ENCODE data around the gene CDH5. TPM values are rescaled to one million over a fixed set of nuclear protein-coding genes. Genes with fewer than 3 reads are reported as not detected.

The CDH5 gene
- total and polyA plus RNA-seq, 2 of the 13 experiments (the other 11 are each of a cell fraction or from before 2014, with no cell fraction given) = 0.71 to 1.1 TPM

DNA sequence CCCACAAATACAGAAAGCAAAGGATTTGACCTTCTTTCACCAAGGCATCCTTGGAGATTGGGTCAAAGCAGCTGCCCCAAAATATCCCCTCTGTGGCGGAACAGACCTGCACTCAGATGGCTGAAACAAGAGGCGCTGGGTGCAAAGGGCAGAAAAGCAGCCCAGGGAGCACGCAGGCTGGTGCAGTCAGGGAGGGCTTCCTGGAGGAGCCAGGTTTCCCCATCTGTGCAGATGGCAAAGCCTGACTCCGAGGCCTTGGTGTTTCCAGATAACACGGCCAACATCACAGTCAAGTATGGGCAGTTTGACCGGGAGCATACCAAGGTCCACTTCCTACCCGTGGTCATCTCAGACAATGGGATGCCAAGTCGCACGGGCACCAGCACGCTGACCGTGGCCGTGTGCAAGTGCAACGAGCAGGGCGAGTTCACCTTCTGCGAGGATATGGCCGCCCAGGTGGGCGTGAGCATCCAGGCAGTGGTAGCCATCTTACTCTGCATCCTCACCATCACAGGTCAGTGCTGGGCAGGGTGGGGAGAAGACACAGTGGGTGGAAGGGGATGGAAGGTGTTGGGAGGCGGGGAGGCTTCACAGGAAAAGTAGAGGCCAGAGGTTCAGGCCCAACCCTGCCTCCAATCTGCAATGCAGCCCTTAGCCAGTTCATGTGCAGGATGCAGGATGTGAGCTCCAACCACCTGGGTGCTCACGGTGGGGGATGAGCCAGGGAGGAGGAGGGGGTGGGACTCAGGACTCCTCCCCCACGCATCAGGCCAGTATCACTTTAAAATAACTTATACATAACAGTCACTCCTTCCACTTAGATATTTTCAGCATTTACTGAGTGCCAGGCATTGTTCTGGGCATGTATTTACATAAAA lies 34.3 kb downstream of the CDH5 start:
- Histone ChIP-seq H3K27ac (ENCODE audit: extremely low read length, insufficient read depth, low read length) (no peak overlapping the region), H2AFZ (ENCODE audit: low read length) (no peak overlapping the region), H3K27me3 (ENCODE audit: control insufficient read depth in 1 of 2, insufficient read depth in 2 of 2, low read length in 2 of 2) (no peaks in the 10 kb centered on the region), H3K79me2 (ENCODE audit: insufficient read depth, low read length) (no peaks in the 10 kb centered on the region), H3K9me3 (ENCODE audit: low read length) (no peaks in the 10 kb centered on the region), H3K4me2 (ENCODE audit: low read depth, low read length) (no peak overlapping the region), H3K4me1 (ENCODE audit: insufficient read depth, low read length) (peaks cover 12% of the 10 kb centered on the region), H3K4me3 (replicated peaks in 1 of 3; ENCODE audit: insufficient read depth in 1 of 3, low read depth in 2 of 3, low read length in 3 of 3) (no peak overlapping the region), H4K20me1 (ENCODE audit: insufficient read depth, low read length) (no peaks in the 10 kb centered on the region), H3K9ac (ENCODE audit: insufficient read depth, low read depth, low read length) (no peak overlapping the region), H3K36me3 (replicated peaks in 1 of 2; ENCODE audit: control insufficient read depth in 1 of 2, insufficient read depth in 2 of 2, low read length in 2 of 2) (no peaks in the 10 kb centered on the region)
- WGBS (ENCODE audit: low lambda C conversion rate) = 62% methylated on average over 17 of the region's 20 CpGs
- ATAC-seq (no peak), FAIRE-seq (no peak), DNase-seq (ENCODE audit: low spot score) (no peak)
- no TSS peak for BruUV-seq (replicated peaks)
- ChIA-PET POLR2A (no interaction called here), CTCF (ENCODE audit: low intra/inter-chr PET ratio, low total read pairs) (no interaction called here)
- in situ Hi-C loops (cut with HindIII; ENCODE audit: extremely low pct_ligation_motif_present, low pct_unique_long_range_greater_than_20kb) (loop anchor here (25.0 kb wide), 1 partner anchor 462 kb away; no protein-coding TSS in a partner anchor), intact Hi-C loops (cut with micrococcal nuclease; ENCODE audit: unreplicated experiment) (no loop called here)
- TF ChIP-seq HNF4A (CRISPR knock-in tag; IDR thresholded peaks at IDR 0.05) (peak; percentile 13; the same call in 1 of the 2 replicates), NFIB (CRISPR knock-in tag; IDR thresholded peaks at IDR 0.05; ENCODE audit: borderline replicate concordance) (no peak), SCMH1 (CRISPR knock-in tag; IDR thresholded peaks at IDR 0.05; ENCODE audit: borderline replicate concordance) (no peak), ZNF841 (CRISPR knock-in tag; IDR thresholded peaks at IDR 0.05; ENCODE audit: borderline replicate concordance) (no peak), ZNF543 (CRISPR knock-in tag; IDR thresholded peaks at IDR 0.05) (no peak), TEF (CRISPR knock-in tag; IDR thresholded peaks at IDR 0.05) (no peak), ELF4 (CRISPR knock-in tag; IDR thresholded peaks at IDR 0.05; ENCODE audit: borderline replicate concordance) (no peak), ZFP36 (IDR thresholded peaks at IDR 0.05; ENCODE audit: borderline replicate concordance, low read depth, low read length, partially characterized antibody) (peak; percentile 48), ZSCAN31 (CRISPR knock-in tag; IDR thresholded peaks at IDR 0.05; ENCODE audit: low read depth) (no peak), ZNF34 (CRISPR knock-in tag; IDR thresholded peaks at IDR 0.05; ENCODE audit: borderline replicate concordance) (no peak), ZKSCAN8 (CRISPR knock-in tag; IDR thresholded peaks at IDR 0.05; ENCODE audit: borderline replicate concordance) (no peak), HMGA1 (CRISPR knock-in tag; conservative IDR thresholded peaks at IDR 0.05) (no peak), RXRB (CRISPR knock-in tag; IDR thresholded peaks at IDR 0.05; ENCODE audit: borderline replicate concordance) (no peak), SP5 (CRISPR knock-in tag; IDR thresholded peaks at IDR 0.05; ENCODE audit: borderline replicate concordance, low read depth) (no peak), ZMYM3 (CRISPR knock-in tag; IDR thresholded peaks at IDR 0.05) (0 out of 2 replicates have a peak, but pooled peaks have one; percentile 23)

All from HepG2 (cell line).